Hematopoietic multipotent progenitor cell (in vitro differentiated cells): ENCODE results near the gene CFAP299. TPM values are rescaled to one million over a fixed set of nuclear protein-coding genes. Genes with fewer than 3 reads are reported as not detected.
"Not testable (repeated sequence)": the region's sequence is repeated elsewhere in the genome, so short reads cannot be mapped to it uniquely, and the experiment has no call there.

Source experiments
- DNase-seq, 3 donors: peaks; one replicate each; pipeline ENCODE4 v3.0.0-alpha.2; 2011 to 2015; ENCODE audit warnings: low read depth in 2 of 3, low spot score in 2 of 3
- total RNA-seq: library from RNA; depleted of rRNA; stranded (reverse); fragments of >200 nt; gene quantifications from one replicate; pipeline ENCODE4 v1.2.3, GENCODE V29; 2012

CFAP299 gene
- 0.27 TPM for total RNA-seq

DNA sequence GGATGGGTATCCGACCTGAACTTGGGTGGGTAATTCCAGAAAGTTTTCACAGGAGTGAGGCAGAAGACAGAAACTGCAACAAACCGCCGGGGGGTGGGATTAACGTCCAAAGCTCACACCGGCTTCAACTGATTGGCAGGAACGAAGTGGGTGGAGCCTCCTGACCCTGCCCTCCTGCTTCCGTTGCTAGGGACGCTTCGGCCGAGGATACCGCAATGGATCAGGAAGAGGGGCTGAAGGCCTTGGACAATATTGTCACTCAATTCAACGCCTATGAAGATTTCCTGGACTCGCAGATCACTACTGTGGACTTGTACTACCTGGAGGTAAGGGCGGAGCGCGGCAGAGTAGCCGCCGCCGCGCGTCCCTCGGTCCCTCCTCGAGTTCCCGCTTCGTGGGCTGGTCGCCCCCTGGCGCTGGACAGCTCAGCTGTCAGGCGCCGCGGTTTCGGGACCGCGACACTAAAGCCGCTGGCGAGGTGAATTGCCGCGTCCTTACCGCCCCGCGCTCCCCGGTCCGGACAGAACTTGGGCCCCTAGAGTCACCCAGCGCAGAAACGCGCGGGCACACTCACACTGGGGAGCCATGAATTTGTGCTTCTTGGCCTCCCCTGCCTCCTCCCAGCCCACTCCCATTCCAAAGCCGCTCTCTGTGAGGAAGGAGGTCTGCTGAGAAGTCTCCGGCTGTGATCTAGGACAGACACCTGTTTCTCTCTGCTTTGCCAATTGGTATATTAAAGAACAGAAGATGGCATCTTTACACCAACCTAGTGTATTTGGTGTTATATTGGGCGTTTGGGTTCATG is at the start of gene CFAP299:
Gene CFAP299 (plus strand): TSS at position 177 of the 805 bp plus-strand sequence.
- peak in 2 of 3 donors; percentile 86 to 89 for DNase-seq

DNA sequence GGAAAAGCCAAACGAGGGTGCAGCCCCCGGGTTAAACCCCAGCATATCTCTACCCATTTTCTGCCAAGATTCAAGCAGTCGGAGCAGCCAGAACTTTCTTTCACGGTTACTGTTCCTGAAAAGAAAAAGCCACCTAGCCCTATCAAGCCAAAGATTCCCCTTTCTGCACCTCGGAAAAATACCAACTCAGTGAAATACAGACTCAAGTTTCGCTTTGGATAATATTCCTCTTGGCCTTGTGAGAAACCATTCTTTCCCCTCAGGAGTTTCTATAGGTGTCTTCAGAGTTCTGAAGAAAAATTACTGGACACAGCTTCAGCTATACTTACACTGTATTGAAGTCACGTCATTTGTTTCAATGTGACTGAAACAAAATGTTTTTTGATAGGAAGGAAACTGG is 49.1 kb upstream of the CFAP299 start:
- DNase-seq: no peak

DNA sequence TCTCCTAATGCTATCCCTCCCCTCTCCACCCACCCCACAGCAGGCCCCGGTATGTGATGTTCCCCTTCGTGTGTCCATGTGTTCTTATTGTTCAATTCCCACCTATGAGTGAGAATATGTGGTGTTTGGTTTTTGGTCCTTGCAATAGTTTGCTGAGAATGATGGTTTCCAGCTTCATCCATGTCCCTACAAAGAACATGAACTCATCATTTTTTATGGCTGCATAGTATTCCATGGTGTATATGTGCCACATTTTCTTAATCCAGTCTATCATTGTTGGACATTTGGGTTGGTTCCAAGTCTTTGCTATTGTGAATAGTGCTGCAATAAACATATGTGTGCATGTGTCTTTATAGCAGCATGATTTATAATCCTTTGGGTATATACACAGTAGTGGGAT is 44.9 kb upstream of the CFAP299 start:
- DNase-seq: not testable (repeated sequence)

DNA sequence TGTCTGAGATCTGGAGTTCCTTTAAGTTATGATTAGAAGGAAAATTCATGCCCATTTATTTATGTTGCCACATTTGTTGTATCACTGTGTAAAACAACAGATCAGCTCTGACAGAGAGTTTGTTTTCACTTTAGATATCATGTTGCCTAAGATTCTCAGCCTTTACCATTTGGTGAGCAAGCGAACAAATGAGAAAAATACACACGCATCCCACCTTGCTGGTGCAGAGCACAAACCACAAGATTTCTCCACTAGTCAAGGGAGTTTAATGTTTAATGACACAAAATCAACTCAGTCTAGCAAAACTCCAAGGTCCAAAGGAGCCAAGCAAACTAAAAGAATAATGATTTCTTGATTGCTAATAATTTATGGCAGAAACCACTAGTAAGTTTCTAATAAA is 41.3 kb upstream of the CFAP299 start:
- DNase-seq: no peak

DNA sequence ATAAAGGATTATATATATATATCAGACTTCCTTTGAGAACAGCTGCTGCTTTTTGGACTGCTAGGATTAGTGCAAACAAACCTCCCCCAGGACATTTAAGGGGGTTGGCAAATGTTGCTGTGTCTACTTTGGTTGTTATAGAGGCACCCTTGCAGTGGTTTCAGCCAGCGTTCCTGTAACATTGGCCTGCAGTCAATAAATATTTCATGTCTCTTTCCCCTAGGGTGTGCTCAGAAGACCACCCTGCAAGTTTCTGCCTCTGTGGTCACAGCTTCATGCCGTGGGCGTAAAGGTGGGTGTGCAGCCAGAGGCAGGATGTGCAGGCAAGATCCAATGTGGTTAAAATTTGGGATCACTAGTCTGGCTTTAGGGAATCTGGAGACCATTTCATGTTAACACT is 40.2 kb upstream of the CFAP299 start:
- no peak for DNase-seq

DNA sequence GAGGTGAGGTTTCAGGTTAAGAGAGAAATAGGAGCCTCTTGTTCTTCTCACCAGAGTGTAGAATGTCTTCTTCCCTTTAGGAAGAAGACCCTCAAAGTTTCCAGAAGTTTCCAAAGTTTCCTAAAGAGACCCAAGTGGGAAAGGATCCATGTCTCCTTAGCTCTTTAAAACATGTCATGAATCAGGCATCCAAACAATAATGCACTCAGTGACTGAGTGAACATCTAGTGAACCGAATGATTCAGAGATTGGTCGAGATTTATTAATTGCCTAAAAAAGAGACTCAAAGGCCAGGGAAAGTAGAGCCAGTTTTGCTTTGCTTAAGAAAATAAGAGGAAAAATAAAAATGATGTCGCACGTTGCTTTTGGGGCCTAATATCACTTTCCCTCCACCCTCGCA is 39.7 kb upstream of the CFAP299 start:
- DNase-seq: no peak

DNA sequence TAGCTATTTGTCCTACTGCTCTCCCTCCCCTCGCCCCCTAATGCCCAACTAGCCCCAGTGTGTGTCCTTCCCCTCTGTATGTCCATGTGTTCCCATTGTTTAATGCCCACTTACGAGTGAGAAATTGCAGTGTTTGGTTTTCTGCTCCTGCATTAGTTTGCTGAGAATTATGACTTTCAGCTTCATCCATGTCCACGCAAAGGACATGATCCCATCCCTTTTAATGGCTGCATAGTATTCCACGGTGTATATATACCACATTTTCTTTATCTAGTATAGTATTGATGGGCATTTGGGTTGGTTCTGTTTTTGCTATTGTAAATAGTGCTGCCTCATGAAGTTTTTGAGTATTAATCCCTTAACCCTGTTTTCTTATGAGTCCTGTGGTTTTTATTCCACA is 33.6 kb upstream of the CFAP299 start:
- no peak for DNase-seq

DNA sequence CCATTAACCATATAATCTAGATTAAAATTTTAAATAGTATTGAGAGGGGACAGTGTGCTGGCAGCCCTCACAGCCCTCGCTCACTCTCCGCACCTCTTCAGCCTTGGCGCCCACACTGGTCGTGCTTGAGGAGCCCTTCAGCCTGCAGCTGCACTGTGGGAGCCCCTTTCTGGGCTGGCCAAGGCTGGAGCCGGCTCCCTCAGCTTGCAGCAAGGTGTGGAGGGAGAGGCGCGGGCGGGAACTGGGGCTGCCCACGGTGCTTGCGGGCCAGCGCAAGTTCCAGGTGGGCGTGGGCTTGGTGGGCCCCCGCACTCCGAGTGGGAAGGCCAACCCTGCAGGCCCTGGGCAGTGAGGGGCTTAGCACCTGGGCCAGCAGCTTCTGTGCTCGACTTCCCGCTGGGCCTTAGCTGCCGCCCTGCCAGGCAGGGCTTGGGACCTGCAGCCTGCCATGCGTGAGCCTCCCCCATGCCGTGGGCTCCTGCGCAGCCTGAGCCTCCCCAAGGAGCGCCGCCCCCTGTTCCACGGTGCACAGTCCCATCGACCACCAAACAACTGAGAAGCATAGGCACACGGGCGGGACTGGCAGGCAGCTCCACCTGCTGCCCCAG is 32.8 kb upstream of the CFAP299 start:
- no peak for DNase-seq

DNA sequence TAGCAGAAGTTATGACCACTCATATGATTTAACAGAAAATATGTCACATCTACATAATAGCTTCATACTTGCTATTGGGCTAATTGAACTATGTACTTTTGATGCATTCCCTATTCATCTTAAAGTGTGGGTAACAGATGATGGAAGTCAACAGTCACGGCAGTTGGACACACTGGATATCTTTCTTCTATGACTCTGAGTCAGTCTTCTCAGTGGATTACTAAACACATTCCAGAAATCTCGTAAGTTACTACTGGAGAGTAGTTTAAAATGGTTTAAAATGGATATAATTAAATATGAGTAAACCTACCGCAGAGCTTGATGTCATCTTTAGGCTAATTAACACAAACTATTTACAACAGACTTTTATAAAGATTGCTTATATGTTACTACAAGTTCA is 30.1 kb upstream of the CFAP299 start:
- no peak for DNase-seq

DNA sequence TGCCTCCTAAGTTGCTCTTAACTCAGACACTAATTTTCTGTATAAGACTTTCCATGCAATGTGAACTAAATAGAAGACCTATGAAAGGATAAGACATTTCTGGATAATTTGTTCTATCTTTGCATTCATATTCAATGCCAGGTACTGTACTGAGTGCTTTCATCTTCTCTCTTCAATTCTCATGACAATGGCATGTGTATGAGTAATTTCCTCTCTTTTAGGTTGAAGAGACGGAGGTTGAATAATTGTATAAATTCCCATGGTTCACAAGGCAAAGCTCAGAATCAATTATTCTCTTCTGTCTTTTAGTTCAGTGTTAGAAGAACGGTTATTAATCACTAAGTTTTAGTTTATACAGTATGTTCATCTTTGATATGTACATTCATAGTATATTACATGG is 29.3 kb upstream of the CFAP299 start:
- no peak for DNase-seq

DNA sequence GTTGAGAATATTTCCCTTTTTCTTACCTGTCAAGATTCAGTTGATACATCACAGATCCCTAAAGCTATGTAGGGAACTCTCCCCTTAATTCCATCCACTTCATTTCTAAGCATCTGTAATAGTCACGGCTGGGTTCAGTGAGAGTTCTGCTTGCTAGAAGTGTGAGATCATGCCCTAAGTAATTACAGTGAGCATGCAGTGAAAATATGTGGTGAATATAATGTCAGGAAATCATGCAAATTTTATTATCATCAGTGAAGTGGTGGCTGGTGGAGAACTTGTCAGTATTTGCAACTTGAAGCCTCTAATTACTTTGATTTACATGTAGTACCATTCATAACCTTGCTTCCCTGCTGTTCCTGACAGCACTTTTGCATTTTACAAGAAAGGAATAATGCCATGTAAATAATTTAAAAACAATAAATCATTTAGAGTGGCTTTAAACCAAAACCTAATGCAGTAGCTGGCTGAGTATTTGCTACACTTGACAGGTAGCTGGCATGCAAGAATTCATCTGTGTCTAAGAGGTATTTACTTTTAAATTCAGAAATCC is 28.3 kb upstream of the CFAP299 start:
- no peak for DNase-seq

DNA sequence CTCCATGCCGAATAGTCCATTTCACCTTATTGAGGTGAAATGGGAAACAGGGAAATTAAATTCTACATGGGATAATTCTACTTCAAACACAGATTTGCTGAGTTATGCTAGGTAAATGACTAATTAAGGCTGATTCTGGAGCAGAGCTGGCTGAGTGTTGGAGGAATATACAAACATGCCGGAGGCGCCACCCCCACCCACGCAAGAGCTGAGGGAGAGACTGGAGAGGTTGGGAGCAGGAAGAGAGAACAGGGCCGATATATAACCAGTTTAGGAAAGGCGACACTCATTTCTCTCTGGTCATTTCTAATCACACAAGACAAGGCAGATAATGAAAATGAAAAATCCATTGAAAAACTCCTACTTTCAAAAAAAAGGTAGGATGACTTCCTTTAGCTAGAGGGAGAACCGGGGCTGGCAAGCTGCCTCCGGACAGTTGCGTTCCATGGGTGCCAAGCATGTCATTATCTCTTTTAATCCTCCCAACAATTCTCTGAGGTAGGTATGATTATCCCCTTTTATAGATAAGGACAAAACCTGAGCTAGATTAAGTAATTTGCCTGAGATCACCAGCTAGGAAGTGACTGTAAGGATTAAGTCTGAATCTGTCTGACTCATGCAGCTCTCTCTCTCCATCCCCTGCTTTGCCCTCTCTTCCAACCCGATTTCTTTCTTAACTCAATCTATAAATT is 27.6 kb upstream of the CFAP299 start:
- no peak for DNase-seq

DNA sequence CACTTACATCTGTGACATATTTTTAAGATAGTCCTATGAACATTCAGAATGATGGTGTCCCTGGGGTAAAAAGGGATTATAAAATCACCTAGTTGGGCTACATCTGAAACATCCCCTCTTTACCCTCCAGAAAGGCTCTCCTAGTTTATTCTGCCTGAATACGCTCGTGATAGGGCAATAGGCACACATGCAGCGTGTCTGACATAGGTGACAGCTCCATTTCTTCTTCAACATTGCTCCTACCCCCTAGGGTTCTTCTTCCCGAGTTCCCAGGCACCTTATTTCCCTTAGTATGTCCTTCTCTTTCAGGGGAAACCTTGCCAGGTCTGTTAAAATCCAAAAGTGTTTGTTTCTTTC is 27.1 kb upstream of the CFAP299 start:
- no peak for DNase-seq

DNA sequence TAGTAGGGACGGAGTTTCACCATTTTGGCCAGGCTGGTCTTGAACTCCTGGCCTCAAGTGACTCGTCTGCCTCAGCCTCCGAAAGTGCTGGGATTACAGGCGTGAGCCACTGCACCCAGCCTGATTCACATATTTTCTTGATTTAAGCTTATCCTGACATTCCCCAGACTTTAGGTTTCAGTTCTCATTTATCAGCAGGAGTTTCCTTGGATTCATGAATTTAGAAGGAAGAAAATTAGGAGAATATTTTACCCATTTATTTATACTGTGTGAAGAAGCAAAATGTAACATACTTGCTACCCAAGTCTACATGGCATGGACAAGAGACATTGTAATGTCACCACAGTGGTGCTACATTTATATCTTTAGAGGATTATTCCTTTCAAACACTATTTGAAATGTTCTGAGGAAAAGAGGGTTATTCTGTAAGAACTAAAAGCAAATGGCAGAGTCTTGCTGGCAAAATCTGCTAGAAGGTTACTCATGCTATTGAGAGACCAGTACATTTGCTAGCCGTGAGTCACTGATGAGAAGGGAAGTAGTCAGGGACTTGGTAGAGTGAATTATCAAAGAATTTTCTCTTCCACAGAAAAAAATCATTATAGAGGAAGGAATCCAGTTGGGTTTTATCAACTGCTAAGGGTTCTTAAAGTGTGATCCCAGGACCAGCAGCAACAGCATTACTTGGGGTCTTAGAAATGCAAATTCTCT is 26.1 kb upstream of the CFAP299 start:
- no peak for DNase-seq

DNA sequence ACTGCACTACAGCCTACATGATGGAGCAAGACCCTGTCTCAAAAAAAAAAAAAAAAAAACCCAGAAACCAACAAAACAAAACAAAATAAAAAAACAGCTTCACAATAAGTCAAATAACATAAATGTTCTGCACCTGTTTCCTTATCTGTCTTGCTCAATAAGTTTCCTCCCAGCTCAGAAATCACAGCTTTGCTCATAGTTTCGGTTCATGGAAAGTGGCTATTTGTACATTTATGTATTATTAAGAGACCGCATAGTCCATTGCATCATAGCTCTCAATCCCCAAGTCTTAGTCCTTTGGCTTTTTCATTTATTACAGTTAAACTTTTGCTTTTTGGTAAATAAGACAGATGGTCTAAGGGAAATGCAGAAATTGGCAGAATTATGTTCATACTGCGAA is 24.4 kb upstream of the CFAP299 start:
- peak in 1 of 3 donors; percentile 8 for DNase-seq

DNA sequence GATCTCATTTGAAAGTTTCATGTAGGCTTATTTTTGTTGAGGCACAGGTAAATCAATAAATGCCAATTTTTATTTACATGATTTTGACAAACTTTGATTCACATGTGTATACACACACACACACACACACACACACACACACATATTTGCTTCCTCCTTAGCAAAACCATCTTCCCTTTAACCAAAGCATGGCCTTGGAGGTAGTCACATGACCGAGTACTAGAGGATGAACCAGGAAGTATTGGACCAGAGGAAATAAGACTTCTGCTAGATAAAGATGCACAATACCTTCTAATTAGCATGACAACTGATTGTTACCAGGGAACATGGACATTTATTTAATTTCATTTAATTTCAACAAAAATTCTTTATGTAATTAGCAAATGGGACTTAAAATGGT is 23.4 kb upstream of the CFAP299 start:
- no peak for DNase-seq

DNA sequence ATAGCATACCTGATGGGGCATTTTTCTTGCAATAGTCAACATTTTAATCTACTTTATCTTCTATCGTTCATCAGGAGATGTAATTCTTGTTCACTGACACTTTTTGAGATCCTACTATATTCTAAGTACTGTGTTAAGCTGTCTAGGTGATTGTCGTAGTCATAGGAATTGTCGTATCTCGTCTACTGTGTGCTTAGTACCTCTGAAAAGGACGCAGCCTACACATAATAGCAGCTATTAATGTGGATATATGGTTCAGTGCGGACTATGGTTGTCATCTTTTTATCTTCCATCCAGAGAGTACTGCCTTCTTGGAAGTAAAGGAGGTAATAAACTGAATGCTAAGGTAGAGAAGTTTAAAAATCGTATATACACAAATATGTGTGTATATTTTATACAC is 21.9 kb upstream of the CFAP299 start:
- no peak for DNase-seq

DNA sequence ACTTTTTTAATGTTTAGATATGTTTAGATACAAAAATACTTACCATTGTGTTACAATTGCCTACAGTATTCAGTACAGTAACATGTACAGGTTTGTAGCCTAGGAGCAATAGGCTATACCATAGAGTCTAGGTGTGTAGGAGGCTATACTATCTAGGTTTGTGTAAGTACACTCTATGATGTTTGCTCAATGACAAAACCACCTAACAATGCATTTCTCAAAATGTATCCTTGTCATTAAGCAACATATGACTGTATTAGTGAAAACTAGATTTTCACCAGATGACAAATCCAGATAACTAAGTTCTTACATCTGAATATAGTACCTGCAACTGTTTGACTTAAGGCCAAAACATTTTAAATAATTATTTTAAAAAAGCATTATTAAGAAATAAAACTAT is 19.7 kb upstream of the CFAP299 start:
- not testable (repeated sequence) for DNase-seq

DNA sequence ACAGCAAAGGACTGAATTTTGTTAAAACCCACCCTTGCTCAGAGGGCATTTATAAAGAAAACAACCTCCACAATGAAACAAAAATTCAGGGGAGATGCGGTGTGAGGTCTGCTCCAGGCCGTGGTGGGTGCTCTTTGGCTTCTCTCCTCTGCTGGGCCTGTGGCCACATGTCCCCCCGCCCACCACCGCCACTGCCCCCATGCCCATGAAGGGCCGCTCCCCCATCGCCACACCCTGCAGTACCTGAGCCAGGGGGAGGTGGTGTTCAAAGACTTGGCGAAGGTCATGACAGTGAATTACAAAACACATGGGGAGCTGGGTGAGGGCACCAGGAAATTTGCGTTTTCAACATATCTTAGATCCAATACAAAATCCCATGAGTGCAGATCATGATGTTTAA is 14.2 kb upstream of the CFAP299 start:
- DNase-seq: no peak

DNA sequence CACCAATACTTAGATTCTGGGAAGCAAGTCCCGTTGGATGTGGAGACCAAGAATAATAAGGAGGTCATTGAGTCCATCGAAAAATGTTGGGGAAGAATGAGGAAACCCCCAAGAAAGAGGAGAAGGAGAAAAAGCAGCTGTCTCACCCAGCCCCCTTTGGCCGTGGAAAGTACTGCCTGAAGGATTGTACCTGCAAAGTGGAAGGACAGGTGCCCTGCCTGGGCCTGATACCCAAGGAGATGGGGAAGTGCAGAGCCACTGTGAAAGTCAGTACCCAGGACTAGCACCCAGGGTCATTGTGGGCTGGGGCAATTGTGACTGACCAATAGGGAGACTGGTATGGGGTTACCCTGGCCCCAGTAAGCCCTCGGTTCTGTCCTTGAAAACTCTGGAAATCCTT is 13.8 kb upstream of the CFAP299 start:
- no peak for DNase-seq

DNA sequence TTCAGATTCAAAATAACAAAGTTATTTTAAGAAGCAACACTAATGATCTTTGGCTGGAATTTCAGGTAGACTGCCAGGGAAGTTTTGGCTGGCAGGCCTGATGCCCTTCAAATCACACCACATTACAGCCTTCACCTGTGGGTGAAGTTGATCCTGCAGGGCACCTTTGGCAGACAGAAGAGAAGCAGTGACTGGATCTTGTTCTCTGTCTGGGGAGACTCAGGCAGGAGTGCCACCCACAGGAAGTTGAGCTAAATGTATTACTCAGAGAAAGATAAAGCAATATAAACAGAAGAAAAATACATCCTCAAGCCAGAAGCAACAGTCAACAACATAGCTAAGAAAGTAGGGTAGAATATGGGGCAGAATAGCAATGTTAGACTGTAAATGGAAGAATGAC is 12.8 kb upstream of the CFAP299 start:
- DNase-seq: peak in 2 of 3 donors; percentile 9 to 28
